DOHH2 (cell line): ENCODE results near the gene PPP1R18.

Experiments used
- CTCF ChIP-seq: fragments of 200-600 bp; sonication (generic); IDR thresholded peaks from one replicate; pipeline ENCODE4 v1.5.1; 2014; ENCODE audit warnings: antibody characterized with exemption, mild to moderate bottlenecking, low read depth, low read length; ENCODE audit not compliant: poor library complexity, severe bottlenecking
- EZH2phosphoT487 ChIP-seq: fragments of 200-600 bp; sonication (generic); IDR thresholded peaks from 2 replicates; pipeline ENCODE4 v1.6.1; 2017; ENCODE audit warnings: borderline replicate concordance, mild to moderate bottlenecking, antibody characterized with exemption, low read length, moderate library complexity, mixed read lengths

- TF ChIP-seq CTCF (no peak), EZH2phosphoT487 (no peak)
Measured at GRCh38 chr6:30707281-30707850, 20.9 kb upstream of the PPP1R18 start.
